Mesenchymal stem cell (in vitro differentiated cells and primary cell): ENCODE results near the gene PPP1R15A.
"Not testable (repeated sequence)": the region's sequence is repeated elsewhere in the genome, so short reads cannot be mapped to it uniquely, and the experiment has no call there.

Experiments
- DNase-seq: peaks from one replicate; pipeline ENCODE4 v3.0.0-alpha.2; 2013
- H2AFZ ChIP-seq: one replicate; pipeline ENCODE4 v1.6.1; 2013; ENCODE audit warnings: low read depth, mild to moderate bottlenecking, control low read depth, inconsistent platforms, low read length, moderate library complexity
- H2AK5ac ChIP-seq: 2 replicates; pipeline ENCODE4 v1.6.1; 2013; ENCODE audit warnings: low read length, moderate library complexity, mild to moderate bottlenecking, inconsistent platforms; ENCODE audit not compliant: severe bottlenecking
- H2BK120ac ChIP-seq: one replicate; pipeline ENCODE4 v1.6.1; 2013; ENCODE audit warnings: low read depth, mild to moderate bottlenecking, inconsistent platforms, low read length, moderate library complexity
- H2BK12ac ChIP-seq, 2 experiments: one replicate each; pipeline ENCODE4 v1.6.1; 2013; ENCODE audit warnings: inconsistent platforms in 2 of 2, low read length in 2 of 2, mild to moderate bottlenecking in 2 of 2, moderate library complexity in 2 of 2, control low read depth in 1 of 2
- H2BK15ac ChIP-seq: one replicate; pipeline ENCODE4 v1.6.1; 2013; ENCODE audit warnings: mild to moderate bottlenecking, low read depth, inconsistent platforms; ENCODE audit not compliant: poor library complexity, severe bottlenecking
- H2BK5ac ChIP-seq: 2 replicates; pipeline ENCODE4 v1.6.1; 2013; ENCODE audit warnings: low read depth, mild to moderate bottlenecking, low read length, control low read depth, inconsistent platforms; ENCODE audit not compliant: poor library complexity, severe bottlenecking
- H3K14ac ChIP-seq, 2 experiments: one replicate each; pipeline ENCODE4 v1.6.1; 2013; ENCODE audit warnings: inconsistent platforms in 2 of 2, low read length in 2 of 2, control low read depth in 1 of 2, mild to moderate bottlenecking in 1 of 2, moderate library complexity in 1 of 2
- H3K18ac ChIP-seq, 2 experiments: one replicate each; pipeline ENCODE4 v1.6.1; 2013; ENCODE audit warnings: inconsistent platforms in 2 of 2, low read length in 2 of 2, control low read depth in 1 of 2, low read depth in 1 of 2, mild to moderate bottlenecking in 1 of 2
- H3K23ac ChIP-seq, 2 experiments: one replicate each; pipeline ENCODE4 v1.6.1; 2013; ENCODE audit warnings: inconsistent platforms in 2 of 2, low read length in 2 of 2, mild to moderate bottlenecking in 2 of 2, moderate library complexity in 2 of 2, control low read depth in 1 of 2
- H3K27ac ChIP-seq: 2 replicates; pipeline ENCODE4 v1.5.1; 2013; ENCODE audit warnings: mild to moderate bottlenecking, moderate library complexity, low read length, control low read depth, inconsistent platforms; ENCODE audit not compliant: poor library complexity, severe bottlenecking
- H3K27me3 ChIP-seq, 2 experiments: 2 replicates each; pipeline versions ENCODE4 v1.6.1 to v1.7.0; 2013; ENCODE audit warnings: low read length in 2 of 2, mild to moderate bottlenecking in 2 of 2, moderate library complexity in 2 of 2, control low read depth in 1 of 2, inconsistent platforms in 1 of 2; ENCODE audit not compliant: control insufficient read depth in 1 of 2, insufficient read depth in 1 of 2
- H3K36me3 ChIP-seq, 2 experiments: 2 replicates each; pipeline versions ENCODE4 v1.6.1 to v1.7.0; 2013; ENCODE audit warnings: low read length in 2 of 2, control low read depth in 1 of 2, inconsistent platforms in 1 of 2, low read depth in 1 of 2, mild to moderate bottlenecking in 1 of 2; ENCODE audit not compliant: insufficient read depth in 2 of 2, control insufficient read depth in 1 of 2
- H3K4ac ChIP-seq, 2 experiments: one replicate each; pipeline ENCODE4 v1.6.1; 2013; ENCODE audit warnings: inconsistent platforms in 2 of 2, low read length in 2 of 2, mild to moderate bottlenecking in 2 of 2, moderate library complexity in 2 of 2, control low read depth in 1 of 2, low read depth in 1 of 2
- H3K4me1 ChIP-seq: 2 replicates; pipeline ENCODE4 v1.6.1; 2013; ENCODE audit warnings: low read depth, low read length, control low read depth; ENCODE audit not compliant: control insufficient read depth, insufficient read depth
- H3K4me2 ChIP-seq: 2 replicates; pipeline ENCODE4 v1.6.1; 2013; ENCODE audit warnings: low read length, mild to moderate bottlenecking, inconsistent platforms; ENCODE audit not compliant: poor library complexity, severe bottlenecking
- H3K4me3 ChIP-seq, 2 experiments: 2 replicates each; pipeline versions ENCODE4 v1.5.1 to v1.7.0; 2013; ENCODE audit warnings: low read length in 2 of 2, mild to moderate bottlenecking in 2 of 2, control low read depth in 1 of 2, low read depth in 1 of 2; ENCODE audit not compliant: insufficient read depth in 1 of 2
- H3K79me1 ChIP-seq: replicated peaks from 2 replicates; pipeline ENCODE4 v1.6.1; 2013; ENCODE audit warnings: mild to moderate bottlenecking, control low read depth, low read length, inconsistent platforms; ENCODE audit not compliant: poor library complexity, severe bottlenecking
- H3K9ac ChIP-seq: 2 replicates; pipeline ENCODE4 v1.7.0; 2013; ENCODE audit warnings: mild to moderate bottlenecking, low read length, moderate library complexity
- H3K9me3 ChIP-seq: 2 replicates; pipeline ENCODE4 v1.7.0; 2013; ENCODE audit warnings: mild to moderate bottlenecking, low read length; ENCODE audit not compliant: control insufficient read depth
- H4K8ac ChIP-seq: one replicate; pipeline ENCODE4 v1.6.1; 2013; ENCODE audit warnings: inconsistent platforms, mild to moderate bottlenecking, low read length, moderate library complexity
- H4K91ac ChIP-seq: one replicate; pipeline ENCODE4 v1.6.1; 2013; ENCODE audit warnings: mild to moderate bottlenecking, low read length, inconsistent platforms
- WGBS: methylation state at CpG from one replicate; pipeline ENCODE4 v1.1.7; 2013; ENCODE audit warnings: mixed read lengths; 5-methylcytosine and 5-hydroxymethylcytosine counted together

Gene PPP1R15A

GRCh38 chr19:48906324-48906723, 34.1 kb downstream of the PPP1R15A start:
- Histone ChIP-seq H4K8ac (no peak overlapping the region), H3K14ac (no peak overlapping the region), H3K4me2 (no peak overlapping the region), H2BK12ac (no peak overlapping the region), H3K18ac (no peak overlapping the region), H3K4me1 (peaks cover 3% of the 10 kb centered on the region), H3K9ac (no peak overlapping the region), H3K27me3 (no peaks in the 10 kb centered on the region), H3K36me3 (peaks cover 72 to 73% of the 10 kb centered on the region in 2 experiments), H3K9me3 (no peaks in the 10 kb centered on the region), H2BK15ac (no peak overlapping the region), H4K91ac (no peak overlapping the region), H2AFZ (no peak overlapping the region), H3K4ac (no peak overlapping the region), H3K4me3 (no peak overlapping the region), H2BK5ac (no peak overlapping the region), H3K23ac (no peak overlapping the region), H2AK5ac (no peak overlapping the region), H3K27ac (no peak overlapping the region), H2BK120ac (no peak overlapping the region), H3K79me1 (peaks cover 32% of the 10 kb centered on the region)
- DNase-seq, result no peak
- 96% methylated on average over 7 of the region's 10 CpGs for WGBS

- H3K18ac ChIP-seq, result no peak overlapping the region
- peaks cover 79% of the 10 kb centered on the region in 2 experiments for H3K36me3 ChIP-seq
- H4K8ac ChIP-seq, result no peak overlapping the region
- peaks cover under 1% of the 10 kb centered on the region for H3K4me1 ChIP-seq
- H2BK5ac ChIP-seq, result no peak overlapping the region
- H3K9ac ChIP-seq, result no peak overlapping the region
- peaks cover 26% of the 10 kb centered on the region for H3K79me1 ChIP-seq
- H2BK120ac ChIP-seq, result no peak overlapping the region
- H3K27me3 ChIP-seq, result no peaks in the 10 kb centered on the region
- 96% methylated on average over 14 of the region's 14 CpGs for WGBS
- no peak overlapping the region for H2BK15ac ChIP-seq
- no peak for DNase-seq
- no peak overlapping the region for H3K27ac ChIP-seq
- H3K9me3 ChIP-seq, result no peaks in the 10 kb centered on the region
- H2AK5ac ChIP-seq, result no peak overlapping the region
- no peak overlapping the region for H3K4me2 ChIP-seq
- no peak overlapping the region for H2BK12ac ChIP-seq
- H3K14ac ChIP-seq, result no peak overlapping the region
- H3K4ac ChIP-seq, result no peak overlapping the region
- no peak overlapping the region for H3K4me3 ChIP-seq
- no peak overlapping the region for H2AFZ ChIP-seq
- H4K91ac ChIP-seq, result no peak overlapping the region
- H3K23ac ChIP-seq, result no peak overlapping the region
These were observed 35.5 kb downstream of the PPP1R15A start for GRCh38 chr19:48907671-48908070.

- not testable (repeated sequence) for H2AK5ac ChIP-seq, H2BK5ac ChIP-seq, H3K14ac ChIP-seq, H3K27ac ChIP-seq, H2BK12ac ChIP-seq, H3K23ac ChIP-seq, H3K9me3 ChIP-seq, H3K27me3 ChIP-seq, H2BK120ac ChIP-seq, H3K4ac ChIP-seq, H3K4me1 ChIP-seq, H4K8ac ChIP-seq, DNase-seq, H4K91ac ChIP-seq, H2AFZ ChIP-seq, H3K4me3 ChIP-seq, H2BK15ac ChIP-seq, H3K9ac ChIP-seq, H3K4me2 ChIP-seq, H3K18ac ChIP-seq
- WGBS, result 99% methylated on average over 11 of the region's 11 CpGs
- Histone ChIP-seq H3K79me1 (peaks cover 27% of the 10 kb centered on the region), H3K36me3 (peaks cover 85 to 89% of the 10 kb centered on the region in 2 experiments)
These were observed 37.3 kb downstream of the PPP1R15A start for GRCh38 chr19:48909424-48910077.

GRCh38 chr19:48910803-48911202, 38.6 kb downstream of the PPP1R15A start:
- Histone ChIP-seq H3K27me3 (no peaks in the 10 kb centered on the region), H3K14ac (no peak overlapping the region), H3K27ac (no peak overlapping the region), H4K8ac (no peak overlapping the region), H3K4me2 (no peak overlapping the region), H2BK15ac (no peak overlapping the region), H3K23ac (no peak overlapping the region), H3K4me1 (no peaks in the 10 kb centered on the region), H2AFZ (no peak overlapping the region), H2BK120ac (no peak overlapping the region), H4K91ac (no peak overlapping the region), H3K18ac (no peak overlapping the region), H2BK5ac (no peak overlapping the region), H3K36me3 (peaks cover 85 to 88% of the 10 kb centered on the region in 2 experiments), H2AK5ac (no peak overlapping the region), H3K4me3 (no peak overlapping the region), H2BK12ac (no peak overlapping the region), H3K9ac (no peak overlapping the region), H3K9me3 (no peaks in the 10 kb centered on the region), H3K4ac (no peak overlapping the region), H3K79me1 (peaks cover 18% of the 10 kb centered on the region)
- no peak for DNase-seq
- 88% methylated on average over 2 of the region's 2 CpGs for WGBS
